Measurements from ENCODE around the gene SPTBN1. TPM values are rescaled to one million over a fixed set of nuclear protein-coding genes. Genes with fewer than 3 reads are reported as not detected.

SPTBN1 gene
- total RNA-seq, 1 donor from 2014 or later: 813 TPM

- Histone ChIP-seq H3K4me1 (peaks cover 47% of the 10 kb centered on the region), H3K9me3 (no peaks in the 10 kb centered on the region), H3K4me3 (no peak overlapping the region), H3K27me3 (no peaks in the 10 kb centered on the region), H3K27ac (peak overlapping the region; percentile 38), H3K36me3 (peaks cover 3% of the 10 kb centered on the region)
- no peak for ATAC-seq
- intact Hi-C loops (cut with DNase I): no loop called here
- no peak for DNase-seq
- no peak for TF ChIP-seq CTCF (IDR thresholded peaks at IDR 0.05)
Measured at GRCh38 chr2:54550547-54550946, 94.4 kb downstream of the SPTBN1 start.

GRCh38 chr2:54551123-54551756 lies 95.1 kb downstream of the SPTBN1 start:
- no peak for TF ChIP-seq CTCF (IDR thresholded peaks at IDR 0.05)
- H3K9me3 ChIP-seq: no peaks in the 10 kb centered on the region
- intact Hi-C loops (cut with DNase I): no loop called here
- peaks cover 3% of the 10 kb centered on the region for H3K36me3 ChIP-seq
- no peaks in the 10 kb centered on the region for H3K27me3 ChIP-seq
- H3K27ac ChIP-seq: no peak overlapping the region
- H3K4me1 ChIP-seq: peaks cover 50% of the 10 kb centered on the region
- ATAC-seq (peak; percentile 39), DNase-seq (no peak)
- no peak overlapping the region for H3K4me3 ChIP-seq

- intact Hi-C loops (cut with DNase I): no loop called here
- no peak for ATAC-seq
- Histone ChIP-seq H3K27ac (no peak overlapping the region), H3K27me3 (no peaks in the 10 kb centered on the region), H3K4me1 (peaks cover 60% of the 10 kb centered on the region), H3K9me3 (no peaks in the 10 kb centered on the region), H3K4me3 (no peak overlapping the region), H3K36me3 (peaks cover 3% of the 10 kb centered on the region)
- no peak for DNase-seq
- no peak for TF ChIP-seq CTCF (IDR thresholded peaks at IDR 0.05)
Measured at GRCh38 chr2:54553075-54553474, 96.9 kb downstream of the SPTBN1 start.

- H3K27me3 ChIP-seq: no peaks in the 10 kb centered on the region
- DNase-seq (no peak), ATAC-seq (no peak)
- no peaks in the 10 kb centered on the region for H3K9me3 ChIP-seq
- intact Hi-C loops (cut with DNase I): no loop called here
- peaks cover 62% of the 10 kb centered on the region for H3K4me1 ChIP-seq
- no peak for TF ChIP-seq CTCF (IDR thresholded peaks at IDR 0.05)
- H3K27ac ChIP-seq: peak overlapping the region; percentile 36
- H3K36me3 ChIP-seq: peaks cover 3% of the 10 kb centered on the region
- no peak overlapping the region for H3K4me3 ChIP-seq
Measured at GRCh38 chr2:54553775-54554174, 97.6 kb downstream of the SPTBN1 start.

- Histone ChIP-seq H3K36me3 (peaks cover 3% of the 10 kb centered on the region), H3K4me1 (peaks cover 65% of the 10 kb centered on the region), H3K27ac (peak overlapping the region; percentile 14), H3K27me3 (no peaks in the 10 kb centered on the region), H3K9me3 (no peaks in the 10 kb centered on the region), H3K4me3 (no peak overlapping the region)
- ATAC-seq: no peak
- TF ChIP-seq CTCF (IDR thresholded peaks at IDR 0.05): no peak
- DNase-seq: no peak
- intact Hi-C loops (cut with DNase I): no loop called here
Measured at GRCh38 chr2:54555318-54555837, 99.3 kb downstream of the SPTBN1 start.

Measured in upper lobe of right lung (tissue), 1 donor.